HL-60 (cell line): Measurements from ENCODE around the gene CBY1.

ENCODE experiments used
- GABPA ChIP-seq: IDR thresholded peaks from 2 replicates; pipeline ENCODE4 v1.6.1; 2012; ENCODE audit warnings: low read depth
- TF ChIP-seq, protein P1 (sequence below): IDR thresholded peaks from one replicate; pipeline ENCODE4 v1.5.1; 2011; ENCODE audit warnings: low read length, control low read depth, inconsistent platforms; ENCODE audit not compliant: insufficient read depth

DNA sequence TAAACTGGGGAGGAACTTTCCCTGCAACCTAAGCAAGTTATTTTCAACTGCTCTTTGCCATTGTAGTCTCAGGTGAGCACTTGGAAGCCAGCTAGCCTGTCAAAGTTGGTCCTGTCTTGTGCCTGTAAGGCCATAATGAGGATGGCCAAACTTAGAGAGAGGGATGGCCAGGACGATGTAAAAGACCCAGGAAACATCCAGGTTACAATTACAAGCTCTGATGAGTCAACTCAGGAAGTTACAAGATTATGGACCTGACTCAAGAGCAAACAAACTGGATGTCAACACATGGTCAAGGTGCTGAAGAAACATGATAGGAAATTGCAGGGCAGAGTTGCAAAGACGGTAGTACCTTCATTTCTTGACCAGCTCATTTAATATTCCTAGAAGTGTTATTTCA is 50.9 kb downstream of the CBY1 start:
- TF ChIP-seq GABPA: no peak
- TF ChIP-seq, protein P1, sequence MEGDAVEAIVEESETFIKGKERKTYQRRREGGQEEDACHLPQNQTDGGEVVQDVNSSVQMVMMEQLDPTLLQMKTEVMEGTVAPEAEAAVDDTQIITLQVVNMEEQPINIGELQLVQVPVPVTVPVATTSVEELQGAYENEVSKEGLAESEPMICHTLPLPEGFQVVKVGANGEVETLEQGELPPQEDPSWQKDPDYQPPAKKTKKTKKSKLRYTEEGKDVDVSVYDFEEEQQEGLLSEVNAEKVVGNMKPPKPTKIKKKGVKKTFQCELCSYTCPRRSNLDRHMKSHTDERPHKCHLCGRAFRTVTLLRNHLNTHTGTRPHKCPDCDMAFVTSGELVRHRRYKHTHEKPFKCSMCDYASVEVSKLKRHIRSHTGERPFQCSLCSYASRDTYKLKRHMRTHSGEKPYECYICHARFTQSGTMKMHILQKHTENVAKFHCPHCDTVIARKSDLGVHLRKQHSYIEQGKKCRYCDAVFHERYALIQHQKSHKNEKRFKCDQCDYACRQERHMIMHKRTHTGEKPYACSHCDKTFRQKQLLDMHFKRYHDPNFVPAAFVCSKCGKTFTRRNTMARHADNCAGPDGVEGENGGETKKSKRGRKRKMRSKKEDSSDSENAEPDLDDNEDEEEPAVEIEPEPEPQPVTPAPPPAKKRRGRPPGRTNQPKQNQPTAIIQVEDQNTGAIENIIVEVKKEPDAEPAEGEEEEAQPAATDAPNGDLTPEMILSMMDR: no peak
